H9 (cell line): ENCODE results near the gene PAX8. TPM values are rescaled to one million over a fixed set of nuclear protein-coding genes. Genes with fewer than 3 reads are reported as not detected.

Source experiments
- DNase-seq: peaks from one replicate; pipeline ENCODE4 v3.0.0-alpha.2; 2017
- H2AFZ ChIP-seq: one replicate; pipeline ENCODE4 v1.6.1; 2013; ENCODE audit warnings: mild to moderate bottlenecking, low read length, control low read depth, moderate library complexity
- H2AK5ac ChIP-seq: 2 replicates; pipeline ENCODE4 v1.6.1; 2013; ENCODE audit warnings: low read length, control low read depth, mixed read lengths; ENCODE audit not compliant: insufficient read length
- H2BK120ac ChIP-seq: one replicate; pipeline ENCODE4 v1.6.1; 2013; ENCODE audit warnings: low read depth, mild to moderate bottlenecking, low read length, control low read depth, inconsistent platforms; ENCODE audit not compliant: poor library complexity, severe bottlenecking
- H2BK12ac ChIP-seq: 2 replicates; pipeline ENCODE4 v1.6.1; 2013; ENCODE audit warnings: low read length, control low read depth, mixed read lengths, low read depth; ENCODE audit not compliant: insufficient read length
- H2BK15ac ChIP-seq: 2 replicates; pipeline ENCODE4 v1.6.1; 2013; ENCODE audit warnings: low read depth, low read length, control low read depth
- H2BK20ac ChIP-seq: one replicate; pipeline ENCODE4 v1.6.1; 2013; ENCODE audit warnings: low read depth, mild to moderate bottlenecking, low read length, control low read depth, inconsistent platforms; ENCODE audit not compliant: poor library complexity, severe bottlenecking
- H2BK5ac ChIP-seq: 2 replicates; pipeline ENCODE4 v1.6.1; 2013; ENCODE audit warnings: low read length, control low read depth, mixed read lengths; ENCODE audit not compliant: insufficient read length
- H3K14ac ChIP-seq: 2 replicates; pipeline ENCODE4 v1.6.1; 2013; ENCODE audit warnings: low read length, control low read depth; ENCODE audit not compliant: insufficient read depth
- H3K18ac ChIP-seq: 2 replicates; pipeline ENCODE4 v1.6.1; 2013; ENCODE audit warnings: low read depth, mild to moderate bottlenecking, mixed read lengths, low read length, control low read depth; ENCODE audit not compliant: insufficient read length
- H3K23ac ChIP-seq: 2 replicates; pipeline ENCODE4 v1.6.1; 2013; ENCODE audit warnings: low read length, control low read depth, mixed read lengths, low read depth; ENCODE audit not compliant: insufficient read length
- H3K23me2 ChIP-seq: 2 replicates; pipeline ENCODE4 v1.6.1; 2013; ENCODE audit warnings: low read depth, mild to moderate bottlenecking, mixed read lengths, low read length, control low read depth; ENCODE audit not compliant: insufficient read length, poor library complexity, severe bottlenecking
- H3K27ac ChIP-seq: 2 replicates; pipeline ENCODE4 v1.5.1; 2013; ENCODE audit warnings: low read length, control low read depth, mixed read lengths, low read depth; ENCODE audit not compliant: insufficient read length
- H3K27me3 ChIP-seq: 2 replicates; pipeline ENCODE4 v1.6.1; 2013; ENCODE audit warnings: low read length, control low read depth, inconsistent platforms; ENCODE audit not compliant: insufficient read depth
- H3K4ac ChIP-seq: 2 replicates; pipeline ENCODE4 v1.6.1; 2013; ENCODE audit warnings: low read depth, mild to moderate bottlenecking, control low read depth, inconsistent platforms, low read length, moderate library complexity
- H3K4me1 ChIP-seq: 2 replicates; pipeline ENCODE4 v1.6.1; 2013; ENCODE audit warnings: low read length, control low read depth, inconsistent platforms; ENCODE audit not compliant: insufficient read depth
- H3K4me2 ChIP-seq: 2 replicates; pipeline ENCODE4 v1.6.1; 2013; ENCODE audit warnings: low read length, control low read depth, mixed read lengths; ENCODE audit not compliant: insufficient read length, insufficient read depth
- H3K56ac ChIP-seq: 2 replicates; pipeline ENCODE4 v1.6.1; 2013; ENCODE audit warnings: low read depth, mild to moderate bottlenecking, mixed read lengths, low read length, control low read depth; ENCODE audit not compliant: insufficient read length
- H3K79me1 ChIP-seq: 2 replicates; pipeline ENCODE4 v1.6.1; 2013; ENCODE audit warnings: low read depth, mild to moderate bottlenecking, moderate library complexity, low read length, control low read depth, inconsistent platforms; ENCODE audit not compliant: insufficient read depth, poor library complexity, severe bottlenecking
- H3K79me2 ChIP-seq: 2 replicates; pipeline ENCODE4 v1.6.1; 2013; ENCODE audit warnings: low read length, control low read depth, inconsistent platforms; ENCODE audit not compliant: insufficient read depth
- H3K9ac ChIP-seq: 2 replicates; pipeline ENCODE4 v1.6.1; 2013; ENCODE audit warnings: low read length, control low read depth, mixed read lengths; ENCODE audit not compliant: insufficient read length; ENCODE audit errors: extremely low read depth
- H3K9me3 ChIP-seq: one replicate; pipeline ENCODE4 v1.6.1; 2013; ENCODE audit warnings: low read depth, low read length, inconsistent platforms; ENCODE audit not compliant: control insufficient read depth
- H3T11ph ChIP-seq: one replicate; pipeline ENCODE4 v1.6.1; 2013; ENCODE audit warnings: mild to moderate bottlenecking, low read length, control low read depth, inconsistent platforms
- H4K20me1 ChIP-seq: one replicate; pipeline ENCODE4 v1.6.1; 2013; ENCODE audit not compliant: control insufficient read depth, insufficient read length, insufficient read depth
- H4K5ac ChIP-seq: 2 replicates; pipeline ENCODE4 v1.6.1; 2013; ENCODE audit warnings: low read depth, mild to moderate bottlenecking, mixed read lengths, low read length, control low read depth; ENCODE audit not compliant: insufficient read length
- H4K8ac ChIP-seq: replicated peaks from 2 replicates; pipeline ENCODE4 v1.6.1; 2013; ENCODE audit warnings: low read length, control low read depth, mixed read lengths, low read depth; ENCODE audit not compliant: insufficient read length
- H4K91ac ChIP-seq: 2 replicates; pipeline ENCODE4 v1.6.1; 2013; ENCODE audit warnings: low read depth, mild to moderate bottlenecking, moderate library complexity, mixed read lengths, low read length, control low read depth; ENCODE audit not compliant: insufficient read length
- H3K27ac Mint-ChIP-seq, 3 experiments: 2 replicates in 2 of 3; 3 replicates in 1 of 3; pipeline ENCODE4 v1.8.0; 2020 to 2021; ENCODE audit warnings: mixed read lengths in 3 of 3, mild to moderate bottlenecking in 1 of 3, moderate library complexity in 1 of 3
- H3K27me3 Mint-ChIP-seq: 2 replicates; pipeline ENCODE4 v1.8.0; 2021; ENCODE audit warnings: low read depth, mild to moderate bottlenecking, moderate library complexity, mixed read lengths
- H3K36me3 Mint-ChIP-seq, 3 experiments: 2 replicates in 2 of 3; 3 replicates in 1 of 3; pipeline ENCODE4 v1.8.0; 2020 to 2021; ENCODE audit warnings: low read depth in 3 of 3, mixed read lengths in 3 of 3; ENCODE audit not compliant: insufficient read depth in 1 of 3
- H3K4me1 Mint-ChIP-seq, 2 experiments: 2 replicates each; pipeline ENCODE4 v1.8.0; 2020; ENCODE audit warnings: mixed read lengths in 2 of 2
- H3K4me3 Mint-ChIP-seq, 2 experiments: 2 replicates in 1 of 2; 3 replicates in 1 of 2; pipeline ENCODE4 v1.8.0; 2020 to 2021; ENCODE audit warnings: mild to moderate bottlenecking in 2 of 2, mixed read lengths in 2 of 2, moderate library complexity in 1 of 2
- H3K9me3 Mint-ChIP-seq, 2 experiments: 2 replicates in 1 of 2; 3 replicates in 1 of 2; pipeline ENCODE4 v1.8.0; 2020; ENCODE audit warnings: mild to moderate bottlenecking in 2 of 2, mixed read lengths in 2 of 2, moderate library complexity in 1 of 2
- WGBS: extraction: QIAGEN DNeasy Blood & Tissue Kit; methylation state at CpG from one replicate; pipeline ENCODE4 v1.1.7; 2013; ENCODE audit warnings: missing lambda C conversion rate, low lambda C conversion rate, mixed read lengths; ENCODE audit not compliant: insufficient read length; ENCODE audit errors: extremely low coverage; 5-methylcytosine and 5-hydroxymethylcytosine counted together
- total RNA-seq: library from RNA; stranded (reverse); gene quantifications from 2 replicates; pipeline ENCODE4 v1.2.1, GENCODE V29; 2021
- TF ChIP-seq, protein P1 (sequence below): fragments of 200-600 bp; sonication (generic); conservative IDR thresholded peaks from 3 replicates; pipeline ENCODE4 v1.8.0; 2021; ENCODE audit warnings: antibody characterized with exemption, mild to moderate bottlenecking

The PAX8 gene
- total RNA-seq, 1 experiment from 2014 or later = not detected

DNA sequence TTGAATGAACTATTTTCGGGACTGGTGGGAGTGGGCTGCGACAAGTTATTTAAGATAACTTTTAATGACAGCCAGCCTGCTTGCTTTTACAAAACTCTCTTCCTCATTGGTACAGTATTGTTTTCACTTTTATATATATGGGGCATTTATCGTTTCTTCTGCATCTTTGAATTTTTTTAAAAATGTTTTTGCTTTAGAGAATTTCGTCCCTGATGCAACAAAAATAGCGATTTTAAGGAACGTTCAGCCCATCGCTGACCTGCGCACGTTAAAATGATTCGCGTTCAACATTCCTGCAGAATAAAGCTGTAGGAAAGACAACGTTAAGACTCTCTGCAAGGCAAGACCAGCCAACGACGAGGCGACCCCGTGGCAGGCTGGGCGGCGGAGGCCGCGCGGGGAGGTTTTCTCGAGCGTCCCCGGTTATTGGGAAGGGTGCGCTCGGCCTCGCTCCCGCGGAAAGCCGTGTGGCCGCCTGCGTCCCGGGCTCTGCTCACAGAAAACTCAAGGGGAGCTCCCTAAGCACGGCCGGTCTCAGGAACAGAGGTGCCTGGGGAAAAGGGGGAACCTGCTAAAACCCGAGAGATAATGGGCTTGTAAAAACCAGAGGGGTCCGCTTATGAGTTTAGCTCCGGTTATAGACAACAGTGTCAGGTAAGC is 3.0 kb downstream of the PAX8 start:
- no peak overlapping the region for H4K8ac ChIP-seq
- H3T11ph ChIP-seq = no peak overlapping the region
- peaks cover 20% of the 10 kb centered on the region for H3K23me2 ChIP-seq
- H4K5ac ChIP-seq = no peak overlapping the region
- TF ChIP-seq, protein P1, sequence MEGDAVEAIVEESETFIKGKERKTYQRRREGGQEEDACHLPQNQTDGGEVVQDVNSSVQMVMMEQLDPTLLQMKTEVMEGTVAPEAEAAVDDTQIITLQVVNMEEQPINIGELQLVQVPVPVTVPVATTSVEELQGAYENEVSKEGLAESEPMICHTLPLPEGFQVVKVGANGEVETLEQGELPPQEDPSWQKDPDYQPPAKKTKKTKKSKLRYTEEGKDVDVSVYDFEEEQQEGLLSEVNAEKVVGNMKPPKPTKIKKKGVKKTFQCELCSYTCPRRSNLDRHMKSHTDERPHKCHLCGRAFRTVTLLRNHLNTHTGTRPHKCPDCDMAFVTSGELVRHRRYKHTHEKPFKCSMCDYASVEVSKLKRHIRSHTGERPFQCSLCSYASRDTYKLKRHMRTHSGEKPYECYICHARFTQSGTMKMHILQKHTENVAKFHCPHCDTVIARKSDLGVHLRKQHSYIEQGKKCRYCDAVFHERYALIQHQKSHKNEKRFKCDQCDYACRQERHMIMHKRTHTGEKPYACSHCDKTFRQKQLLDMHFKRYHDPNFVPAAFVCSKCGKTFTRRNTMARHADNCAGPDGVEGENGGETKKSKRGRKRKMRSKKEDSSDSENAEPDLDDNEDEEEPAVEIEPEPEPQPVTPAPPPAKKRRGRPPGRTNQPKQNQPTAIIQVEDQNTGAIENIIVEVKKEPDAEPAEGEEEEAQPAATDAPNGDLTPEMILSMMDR = no peak
- H3K4ac ChIP-seq = no peak overlapping the region
- no peak overlapping the region for H2BK5ac ChIP-seq
- no peaks in the 10 kb centered on the region for H3K79me2 ChIP-seq
- Mint-ChIP-seq H3K9me3 (peaks cover 0 to 3% of the 10 kb centered on the region in 2 experiments; a peak in 1 of 5 replicates), H3K36me3 (no peaks in the 10 kb centered on the region), H3K4me3 (peak overlapping the region in 1 of 2 experiments; percentile 89; a peak in 2 of 5 replicates), H3K27ac (no peak overlapping the region), H3K27me3 (peaks cover 100% of the 10 kb centered on the region), H3K4me1 (peaks cover 10 to 44% of the 10 kb centered on the region in 2 experiments)
- no peak overlapping the region for H3K23ac ChIP-seq
- H2BK120ac ChIP-seq = no peak overlapping the region
- no peaks in the 10 kb centered on the region for H3K79me1 ChIP-seq
- H3K4me1 ChIP-seq = peaks cover 4% of the 10 kb centered on the region; the same call in 1 of the 2 replicates
- H2BK15ac ChIP-seq = no peak overlapping the region
- H2BK12ac ChIP-seq = no peak overlapping the region
- peak overlapping the region; percentile 84 for H3K4me2 ChIP-seq
- H3K9me3 ChIP-seq = no peaks in the 10 kb centered on the region
- WGBS = no CpG with 5 or more reads among the region's 38 CpGs
- H3K27ac ChIP-seq = no peak overlapping the region
- no peak overlapping the region for H3K14ac ChIP-seq
- H3K9ac ChIP-seq = no peak overlapping the region
- H3K18ac ChIP-seq = no peak overlapping the region
- DNase-seq = no peak
- H3K56ac ChIP-seq = no peak overlapping the region
- peaks cover 87% of the 10 kb centered on the region for H3K27me3 ChIP-seq
- no peaks in the 10 kb centered on the region for H4K20me1 ChIP-seq
- no peak overlapping the region for H2AK5ac ChIP-seq
- H4K91ac ChIP-seq = no peak overlapping the region
- H2AFZ ChIP-seq = no peak overlapping the region
- H2BK20ac ChIP-seq = no peak overlapping the region
